Bronchial epithelial cell (primary cell): ENCODE data around the gene CFAP20DC. TPM values are rescaled to one million over a fixed set of nuclear protein-coding genes. Genes with fewer than 3 reads are reported as not detected.

Source experiments
- DNase-seq: peaks from one replicate; pipeline ENCODE4 v3.0.0-alpha.2; 2010; ENCODE audit warnings: low read depth
- FAIRE-seq: peaks from 2 replicates; lab custom pipeline; 2011; peaks lifted over from hg19 to GRCh38; lab: Jason Lieb, UNC
- H3K27me3 ChIP-seq: 2 replicates; pipeline ENCODE4 v1.5.1; 2011; ENCODE audit warnings: low read length; ENCODE audit not compliant: control insufficient read depth, insufficient read depth
- H3K36me3 ChIP-seq: 2 replicates; pipeline ENCODE4 v1.5.1; 2011; ENCODE audit warnings: low read length; ENCODE audit not compliant: control insufficient read depth, insufficient read depth
- H3K4me3 ChIP-seq: 2 replicates; pipeline ENCODE4 v1.5.1; 2011; ENCODE audit warnings: mild to moderate bottlenecking, low read depth, low read length, control low read depth
- CTCF ChIP-seq: IDR thresholded peaks from 2 replicates; pipeline ENCODE4 v1.5.1; 2011; ENCODE audit warnings: mild to moderate bottlenecking, moderate library complexity, low read length, control low read depth, inconsistent platforms; ENCODE audit not compliant: insufficient read depth, severe bottlenecking
- total RNA-seq: library from RNA; depleted of rRNA; stranded (reverse); fragments of >200 nt; gene quantifications from 2 replicates; pipeline ENCODE4 v1.2.1, GENCODE V29; 2014

CFAP20DC gene
- total RNA-seq, 1 donor from 2014 or later = 6.8 TPM

GRCh38 chr3:58801541-58801940 is 248.3 kb downstream of the CFAP20DC start:
- Histone ChIP-seq H3K4me3 (no peak overlapping the region), H3K36me3 (no peaks in the 10 kb centered on the region), H3K27me3 (no peaks in the 10 kb centered on the region)
- no peak for TF ChIP-seq CTCF
- FAIRE-seq = no peak
- no peak for DNase-seq

GRCh38 chr3:58800940-58801339 is 248.9 kb downstream of the CFAP20DC start:
- DNase-seq (no peak), FAIRE-seq (no peak)
- TF ChIP-seq CTCF = no peak
- Histone ChIP-seq H3K36me3 (no peaks in the 10 kb centered on the region), H3K27me3 (no peaks in the 10 kb centered on the region), H3K4me3 (no peak overlapping the region)

- Histone ChIP-seq H3K27me3 (no peaks in the 10 kb centered on the region), H3K36me3 (no peaks in the 10 kb centered on the region), H3K4me3 (no peak overlapping the region)
- FAIRE-seq (peak; percentile 50), DNase-seq (no peak)
- TF ChIP-seq CTCF = no peak
These were observed 249.8 kb downstream of the CFAP20DC start for GRCh38 chr3:58800032-58800431.

- DNase-seq (no peak), FAIRE-seq (no peak)
- H3K36me3 ChIP-seq = no peaks in the 10 kb centered on the region
- H3K27me3 ChIP-seq = no peaks in the 10 kb centered on the region
- no peak for TF ChIP-seq CTCF
- H3K4me3 ChIP-seq = no peak overlapping the region
These were observed 250.6 kb downstream of the CFAP20DC start for GRCh38 chr3:58799271-58799670.

- no peak overlapping the region for H3K4me3 ChIP-seq
- no peaks in the 10 kb centered on the region for H3K27me3 ChIP-seq
- FAIRE-seq = no peak
- no peak for DNase-seq
- no peaks in the 10 kb centered on the region for H3K36me3 ChIP-seq
- no peak for TF ChIP-seq CTCF
These were observed 251.5 kb downstream of the CFAP20DC start for GRCh38 chr3:58798312-58798711.

GRCh38 chr3:58794750-58795149 is 255.1 kb downstream of the CFAP20DC start:
- TF ChIP-seq CTCF = no peak
- no peak for DNase-seq
- Histone ChIP-seq H3K36me3 (no peaks in the 10 kb centered on the region), H3K27me3 (no peaks in the 10 kb centered on the region), H3K4me3 (no peak overlapping the region)
- no peak for FAIRE-seq
